ENCODE data around the gene CIP2A. TPM values are rescaled to one million over a fixed set of nuclear protein-coding genes. Genes with fewer than 3 reads are reported as not detected.

The CIP2A gene
- total and polyA plus RNA-seq, 4 donors = 0.62 to 44.9 (median 0.95) TPM

- H3K9me3 ChIP-seq (ENCODE audit: control insufficient read depth in 4 of 4, low read length in 3 of 4) = no peaks in the 10 kb centered on the region
- no peak overlapping the region for H3K27ac ChIP-seq (ENCODE audit: low read depth in 1 of 2, low read length in 2 of 2)
- H3K36me3 ChIP-seq (ENCODE audit: control insufficient read depth in 4 of 4, insufficient read depth in 3 of 4, low read depth in 1 of 4, low read length in 3 of 4) = no peaks in the 10 kb centered on the region
- H3K9ac ChIP-seq (ENCODE audit: low read depth in 1 of 2, low read length in 2 of 2) = no peak overlapping the region
- no peak for DNase-seq (ENCODE audit: low spot score)
- TF ChIP-seq YY1 (IDR thresholded peaks at IDR 0.05) (no peak), TAF1 (conservative IDR thresholded peaks at IDR 0.05) (no peak), ATF3 (IDR thresholded peaks at IDR 0.05) (no peak), ZBTB33 (IDR thresholded peaks at IDR 0.05) (no peak), GABPA (IDR thresholded peaks at IDR 0.05 in 1 of 2, conservative IDR thresholded peaks at IDR 0.05 in 1 of 2) (no peak)
- TF ChIP-seq, protein P1, sequence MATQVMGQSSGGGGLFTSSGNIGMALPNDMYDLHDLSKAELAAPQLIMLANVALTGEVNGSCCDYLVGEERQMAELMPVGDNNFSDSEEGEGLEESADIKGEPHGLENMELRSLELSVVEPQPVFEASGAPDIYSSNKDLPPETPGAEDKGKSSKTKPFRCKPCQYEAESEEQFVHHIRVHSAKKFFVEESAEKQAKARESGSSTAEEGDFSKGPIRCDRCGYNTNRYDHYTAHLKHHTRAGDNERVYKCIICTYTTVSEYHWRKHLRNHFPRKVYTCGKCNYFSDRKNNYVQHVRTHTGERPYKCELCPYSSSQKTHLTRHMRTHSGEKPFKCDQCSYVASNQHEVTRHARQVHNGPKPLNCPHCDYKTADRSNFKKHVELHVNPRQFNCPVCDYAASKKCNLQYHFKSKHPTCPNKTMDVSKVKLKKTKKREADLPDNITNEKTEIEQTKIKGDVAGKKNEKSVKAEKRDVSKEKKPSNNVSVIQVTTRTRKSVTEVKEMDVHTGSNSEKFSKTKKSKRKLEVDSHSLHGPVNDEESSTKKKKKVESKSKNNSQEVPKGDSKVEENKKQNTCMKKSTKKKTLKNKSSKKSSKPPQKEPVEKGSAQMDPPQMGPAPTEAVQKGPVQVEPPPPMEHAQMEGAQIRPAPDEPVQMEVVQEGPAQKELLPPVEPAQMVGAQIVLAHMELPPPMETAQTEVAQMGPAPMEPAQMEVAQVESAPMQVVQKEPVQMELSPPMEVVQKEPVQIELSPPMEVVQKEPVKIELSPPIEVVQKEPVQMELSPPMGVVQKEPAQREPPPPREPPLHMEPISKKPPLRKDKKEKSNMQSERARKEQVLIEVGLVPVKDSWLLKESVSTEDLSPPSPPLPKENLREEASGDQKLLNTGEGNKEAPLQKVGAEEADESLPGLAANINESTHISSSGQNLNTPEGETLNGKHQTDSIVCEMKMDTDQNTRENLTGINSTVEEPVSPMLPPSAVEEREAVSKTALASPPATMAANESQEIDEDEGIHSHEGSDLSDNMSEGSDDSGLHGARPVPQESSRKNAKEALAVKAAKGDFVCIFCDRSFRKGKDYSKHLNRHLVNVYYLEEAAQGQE (IDR thresholded peaks at IDR 0.05) = no peak
- TF ChIP-seq, protein P2, sequence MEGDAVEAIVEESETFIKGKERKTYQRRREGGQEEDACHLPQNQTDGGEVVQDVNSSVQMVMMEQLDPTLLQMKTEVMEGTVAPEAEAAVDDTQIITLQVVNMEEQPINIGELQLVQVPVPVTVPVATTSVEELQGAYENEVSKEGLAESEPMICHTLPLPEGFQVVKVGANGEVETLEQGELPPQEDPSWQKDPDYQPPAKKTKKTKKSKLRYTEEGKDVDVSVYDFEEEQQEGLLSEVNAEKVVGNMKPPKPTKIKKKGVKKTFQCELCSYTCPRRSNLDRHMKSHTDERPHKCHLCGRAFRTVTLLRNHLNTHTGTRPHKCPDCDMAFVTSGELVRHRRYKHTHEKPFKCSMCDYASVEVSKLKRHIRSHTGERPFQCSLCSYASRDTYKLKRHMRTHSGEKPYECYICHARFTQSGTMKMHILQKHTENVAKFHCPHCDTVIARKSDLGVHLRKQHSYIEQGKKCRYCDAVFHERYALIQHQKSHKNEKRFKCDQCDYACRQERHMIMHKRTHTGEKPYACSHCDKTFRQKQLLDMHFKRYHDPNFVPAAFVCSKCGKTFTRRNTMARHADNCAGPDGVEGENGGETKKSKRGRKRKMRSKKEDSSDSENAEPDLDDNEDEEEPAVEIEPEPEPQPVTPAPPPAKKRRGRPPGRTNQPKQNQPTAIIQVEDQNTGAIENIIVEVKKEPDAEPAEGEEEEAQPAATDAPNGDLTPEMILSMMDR (IDR thresholded peaks at IDR 0.05; ENCODE audit: low read depth, low read length, missing input control) = no peak
- H3K27me3 ChIP-seq (ENCODE audit: control insufficient read depth in 4 of 4, insufficient read depth in 4 of 4, low read length in 3 of 4) = peaks cover 0 to 5% (median 0%) of the 10 kb centered on the region in 4 donors
- no peaks in the 10 kb centered on the region for H3K4me1 ChIP-seq (ENCODE audit: control insufficient read depth in 4 of 4, insufficient read depth in 4 of 4, low read length in 3 of 4)
- no peak overlapping the region for H3K4me3 ChIP-seq (ENCODE audit: low read depth in 1 of 3, low read length in 3 of 3)
These were observed 62.1 kb downstream of the CIP2A start for GRCh38 chr3:108527109-108527508.

- no peak overlapping the region for H3K4me3 ChIP-seq (ENCODE audit: low read depth in 1 of 3, low read length in 3 of 3)
- no peak for TF ChIP-seq JUND (IDR thresholded peaks at IDR 0.05)
- no peak for TF ChIP-seq EGR1 (IDR thresholded peaks at IDR 0.05; ENCODE audit: low read depth in 2 of 2)
- TF ChIP-seq RXRA (IDR thresholded peaks at IDR 0.05) = no peak
- TF ChIP-seq, protein P1 (IDR thresholded peaks at IDR 0.05) = no peak
- TF ChIP-seq ATF3 (IDR thresholded peaks at IDR 0.05) = no peak
- TF ChIP-seq FOXA1 (IDR thresholded peaks at IDR 0.05) = no peak
- TF ChIP-seq, protein P2 (IDR thresholded peaks at IDR 0.05; ENCODE audit: low read depth, low read length, missing input control) = no peak
- no peak for TF ChIP-seq RAD21 (IDR thresholded peaks at IDR 0.05)
- TF ChIP-seq GABPA (IDR thresholded peaks at IDR 0.05 in 1 of 2, conservative IDR thresholded peaks at IDR 0.05 in 1 of 2) = no peak
- no peak overlapping the region for H3K9ac ChIP-seq (ENCODE audit: low read depth in 1 of 2, low read length in 2 of 2)
- no peak overlapping the region for H3K27ac ChIP-seq (ENCODE audit: low read depth in 1 of 2, low read length in 2 of 2)
- WGBS = 83% methylated on average over 2 of the region's 2 CpGs
- H3K9me3 ChIP-seq (ENCODE audit: control insufficient read depth in 4 of 4, low read length in 3 of 4) = no peaks in the 10 kb centered on the region
- no peak for DNase-seq (ENCODE audit: low spot score)
- H3K27me3 ChIP-seq (ENCODE audit: control insufficient read depth in 4 of 4, insufficient read depth in 4 of 4, low read length in 3 of 4) = peaks cover 0 to 5% (median 0%) of the 10 kb centered on the region in 4 donors
- H3K36me3 ChIP-seq (ENCODE audit: control insufficient read depth in 4 of 4, insufficient read depth in 3 of 4, low read depth in 1 of 4, low read length in 3 of 4) = no peaks in the 10 kb centered on the region
- H3K4me1 ChIP-seq (ENCODE audit: control insufficient read depth in 4 of 4, insufficient read depth in 4 of 4, low read length in 3 of 4) = no peaks in the 10 kb centered on the region
These were observed 63.3 kb downstream of the CIP2A start for GRCh38 chr3:108525971-108526370.
